Measurements from ENCODE around the gene ARL5C.

ARL5C gene

GRCh38 chr17:39150104-39150634, 15.8 kb downstream of the ARL5C start:
- no peak overlapping the region for H3K4me3 ChIP-seq (ENCODE audit: low read length)
- DNase-seq (ENCODE audit: low read depth), result no peak
- TF ChIP-seq CTCF (IDR thresholded peaks at IDR 0.05; ENCODE audit: insufficient read depth, low read depth, low read length, missing control alignments), result no peak

- no peak for TF ChIP-seq CTCF (IDR thresholded peaks at IDR 0.05; ENCODE audit: insufficient read depth, low read depth, low read length, missing control alignments)
- no peak for DNase-seq (ENCODE audit: low read depth)
- no peak overlapping the region for H3K4me3 ChIP-seq (ENCODE audit: low read length)
Observed at GRCh38 chr17:39147221-39148185, 18.5 kb downstream of the ARL5C start.

GRCh38 chr17:39146273-39146672, 19.7 kb downstream of the ARL5C start:
- H3K4me3 ChIP-seq (ENCODE audit: low read length), result no peak overlapping the region
- no peak for TF ChIP-seq CTCF (IDR thresholded peaks at IDR 0.05; ENCODE audit: insufficient read depth, low read depth, low read length, missing control alignments)
- no peak for DNase-seq (ENCODE audit: low read depth)

- no peak overlapping the region for H3K4me3 ChIP-seq (ENCODE audit: low read length)
- no peak for TF ChIP-seq CTCF (IDR thresholded peaks at IDR 0.05; ENCODE audit: insufficient read depth, low read depth, low read length, missing control alignments)
Observed at GRCh38 chr17:39145143-39145542, 20.8 kb downstream of the ARL5C start.

GRCh38 chr17:39144416-39144840, 21.5 kb downstream of the ARL5C start:
- DNase-seq (ENCODE audit: low read depth), result peak; percentile 93
- TF ChIP-seq CTCF (IDR thresholded peaks at IDR 0.05; ENCODE audit: insufficient read depth, low read depth, low read length, missing control alignments), result no peak
- H3K4me3 ChIP-seq (ENCODE audit: low read length), result no peak overlapping the region

More at GRCh38 chr17:39145143-39145542, 20.8 kb downstream of the ARL5C start:
- DNase-seq (ENCODE audit: low read depth), result no peak

GRCh38 chr17:39143552-39144093, 22.3 kb downstream of the ARL5C start:
- DNase-seq (ENCODE audit: low read depth), result no peak
- TF ChIP-seq CTCF (IDR thresholded peaks at IDR 0.05; ENCODE audit: insufficient read depth, low read depth, low read length, missing control alignments), result no peak
- H3K4me3 ChIP-seq (ENCODE audit: low read length), result no peak overlapping the region
